GM19099 (cell line): ENCODE data around the gene BTG4.

Experiments
- POLR2A ChIP-seq: IDR thresholded peaks from 3 replicates; pipeline ENCODE4 v1.6.1; 2011; ENCODE audit warnings: low read depth; ENCODE audit not compliant: insufficient read length; ENCODE audit errors: extremely low read depth

The BTG4 gene

DNA sequence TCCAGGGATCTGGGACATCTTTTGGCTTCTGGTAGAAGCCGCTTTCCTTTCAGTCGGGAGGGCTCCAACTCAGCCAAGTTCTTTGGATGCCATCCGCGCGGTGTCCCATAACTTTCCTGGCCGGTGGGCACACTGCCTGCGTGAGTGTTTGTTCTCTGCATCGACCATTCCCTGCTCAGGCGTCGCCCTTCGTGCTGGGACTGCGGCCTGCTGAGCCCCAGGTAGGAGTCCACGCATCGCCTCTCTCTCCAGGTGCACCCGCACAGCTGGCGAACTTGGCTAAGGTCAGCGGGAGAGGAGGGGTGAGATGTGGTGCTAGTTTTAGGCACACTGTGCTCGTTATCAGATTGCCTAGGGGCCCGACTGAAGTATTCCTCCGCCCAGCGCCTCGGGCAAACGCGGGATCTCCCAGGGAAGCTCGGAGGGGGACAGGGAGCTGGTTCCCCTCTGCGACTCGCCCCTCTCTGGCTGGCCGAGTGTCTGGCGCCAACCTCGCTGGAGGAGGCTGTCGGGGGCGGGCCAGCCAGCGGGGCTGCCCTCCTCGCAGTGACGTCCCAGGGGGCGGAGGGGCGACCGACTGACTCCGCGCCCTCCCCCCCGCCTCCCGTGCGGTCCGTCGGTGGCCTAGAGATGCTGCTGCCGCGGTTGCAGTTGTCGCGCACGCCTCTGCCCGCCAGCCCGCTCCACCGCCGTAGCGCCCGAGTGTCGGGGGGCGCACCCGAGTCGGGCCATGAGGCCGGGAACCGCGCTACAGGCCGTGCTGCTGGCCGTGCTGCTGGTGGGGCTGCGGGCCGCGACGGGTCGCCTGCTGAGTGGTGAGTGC lies 28.1 kb upstream of the BTG4 start, which contains the start of gene LAYN:
LAYN (plus strand) TSS at position 607 of the 823 bp plus-strand sequence; CDS start at position 731, 124 bp downstream.
- no peak for TF ChIP-seq POLR2A

DNA sequence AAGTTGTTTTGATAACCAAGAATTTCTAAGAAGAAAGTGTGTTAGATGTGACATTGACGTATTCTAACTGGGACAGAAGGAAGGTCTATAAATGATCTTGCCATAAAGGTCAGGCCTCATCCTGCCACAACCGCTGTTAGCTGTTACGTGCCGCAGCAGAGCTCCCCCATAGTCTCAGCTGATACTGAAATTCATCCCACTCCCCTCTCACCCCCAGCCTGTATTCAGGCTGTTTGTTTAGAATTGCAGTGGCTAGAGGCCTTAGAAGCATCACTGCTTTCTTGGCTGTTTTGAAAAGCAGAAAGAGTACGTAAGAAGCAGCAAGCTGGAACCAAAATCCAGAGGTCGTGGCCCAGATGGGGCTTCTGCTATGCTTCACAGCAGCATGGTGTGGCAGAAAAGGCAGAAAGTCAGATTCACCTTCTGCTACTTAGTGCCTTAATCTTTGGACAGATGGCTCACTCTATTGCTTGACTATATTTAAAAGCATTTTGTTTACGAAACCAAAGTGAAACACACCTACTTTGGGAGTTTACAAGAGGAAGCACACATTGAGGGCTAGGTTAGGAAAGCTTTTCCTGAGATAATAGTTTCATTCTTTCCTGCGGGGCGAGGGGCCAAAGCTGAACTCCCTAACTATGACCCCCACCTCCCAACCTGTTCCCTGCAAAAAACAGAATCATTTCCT lies 27.4 kb upstream of the BTG4 start:
- no peak for TF ChIP-seq POLR2A

DNA sequence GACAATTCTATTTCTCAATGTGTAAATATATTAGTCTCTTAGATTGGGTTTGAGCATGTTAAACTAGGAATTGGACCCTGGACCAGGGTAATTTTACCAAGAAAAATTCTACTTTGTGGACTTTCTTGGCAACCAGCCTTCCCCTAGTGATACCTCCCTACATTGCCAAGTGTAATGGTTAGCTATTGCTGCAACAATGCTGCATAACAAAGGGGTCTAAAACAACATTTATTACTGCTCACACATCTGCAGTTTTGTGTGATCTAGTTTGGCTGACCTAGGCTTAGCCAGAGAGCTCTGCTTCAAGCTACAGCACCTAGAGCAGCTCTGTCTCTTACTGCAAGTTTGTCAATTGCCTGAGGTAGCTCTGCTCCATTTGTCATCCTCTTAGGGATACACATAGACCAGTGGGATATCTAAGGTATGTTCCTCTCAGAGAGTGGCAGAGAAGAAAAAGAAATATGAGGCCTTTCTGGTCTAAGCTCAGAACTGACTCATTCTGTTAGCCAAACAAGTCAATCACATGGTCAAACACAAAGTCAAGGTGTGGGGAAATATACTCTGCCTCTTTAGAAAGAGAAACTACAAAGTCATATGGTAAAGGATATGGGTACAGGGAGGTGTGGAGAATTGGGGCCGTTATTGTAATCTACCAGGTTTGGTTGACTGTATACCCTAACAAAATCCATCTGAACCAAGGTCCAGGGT lies 26.4 kb upstream of the BTG4 start:
- TF ChIP-seq POLR2A, result no peak

DNA sequence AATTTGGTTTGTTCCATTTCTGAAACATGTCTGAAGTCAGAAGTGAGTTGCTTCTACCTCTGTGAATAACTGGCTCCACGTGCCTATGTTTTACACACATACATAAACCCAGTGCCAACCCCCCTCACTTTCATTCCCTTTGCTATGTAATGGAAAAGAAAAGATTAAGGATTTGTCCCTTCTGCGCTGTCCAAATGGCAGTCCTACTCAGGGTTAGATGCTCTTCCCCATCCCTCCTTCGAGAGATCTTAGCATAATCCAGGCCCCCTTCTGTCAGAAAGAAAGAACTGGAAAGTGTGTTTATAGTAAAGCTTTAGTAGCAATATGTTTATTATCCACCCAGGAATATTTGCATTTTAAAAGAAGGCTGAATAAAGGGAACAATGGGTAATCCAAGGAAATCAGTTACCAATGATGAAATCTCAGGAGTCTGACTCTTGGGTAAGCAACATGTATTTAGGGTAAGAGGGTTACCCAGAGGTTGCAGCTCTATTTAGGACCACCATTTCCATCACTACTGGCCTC lies 25.2 kb upstream of the BTG4 start:
- no peak for TF ChIP-seq POLR2A

DNA sequence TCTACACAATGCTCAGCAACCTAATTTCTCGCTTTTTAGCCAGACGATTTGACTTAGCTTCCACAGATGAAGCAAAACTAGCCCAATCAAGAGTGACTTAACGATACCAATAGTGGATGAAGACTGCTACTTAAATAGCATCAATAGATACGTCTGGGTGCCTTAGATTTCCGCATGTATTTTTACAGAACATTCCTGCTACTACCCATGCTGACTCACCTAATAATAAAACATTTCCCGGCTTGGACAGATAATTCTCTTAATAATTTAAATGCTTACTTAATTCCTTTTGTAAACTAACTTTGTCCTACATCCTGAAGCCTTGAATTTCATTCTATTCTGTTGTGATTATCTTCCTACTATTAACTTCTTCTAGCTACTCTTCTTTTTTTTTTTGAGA lies 23.1 kb upstream of the BTG4 start:
- no peak for TF ChIP-seq POLR2A

DNA sequence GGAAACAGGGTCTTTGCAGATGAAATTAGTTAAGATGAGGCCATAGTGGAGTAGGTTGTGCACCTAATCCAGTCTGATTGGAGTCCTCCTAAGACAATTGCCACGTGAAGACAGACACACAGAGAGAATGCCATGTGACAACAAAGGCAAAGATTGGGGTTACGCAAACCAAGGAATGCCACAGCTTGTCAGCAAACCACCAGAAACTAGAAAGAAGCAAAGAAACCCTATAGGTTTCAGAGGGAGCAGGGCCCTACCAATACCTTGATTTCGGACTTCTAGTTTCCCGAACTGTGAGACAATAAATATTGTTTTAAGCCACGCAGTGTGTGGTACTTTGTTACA lies 20.2 kb upstream of the BTG4 start:
- TF ChIP-seq POLR2A, result no peak

DNA sequence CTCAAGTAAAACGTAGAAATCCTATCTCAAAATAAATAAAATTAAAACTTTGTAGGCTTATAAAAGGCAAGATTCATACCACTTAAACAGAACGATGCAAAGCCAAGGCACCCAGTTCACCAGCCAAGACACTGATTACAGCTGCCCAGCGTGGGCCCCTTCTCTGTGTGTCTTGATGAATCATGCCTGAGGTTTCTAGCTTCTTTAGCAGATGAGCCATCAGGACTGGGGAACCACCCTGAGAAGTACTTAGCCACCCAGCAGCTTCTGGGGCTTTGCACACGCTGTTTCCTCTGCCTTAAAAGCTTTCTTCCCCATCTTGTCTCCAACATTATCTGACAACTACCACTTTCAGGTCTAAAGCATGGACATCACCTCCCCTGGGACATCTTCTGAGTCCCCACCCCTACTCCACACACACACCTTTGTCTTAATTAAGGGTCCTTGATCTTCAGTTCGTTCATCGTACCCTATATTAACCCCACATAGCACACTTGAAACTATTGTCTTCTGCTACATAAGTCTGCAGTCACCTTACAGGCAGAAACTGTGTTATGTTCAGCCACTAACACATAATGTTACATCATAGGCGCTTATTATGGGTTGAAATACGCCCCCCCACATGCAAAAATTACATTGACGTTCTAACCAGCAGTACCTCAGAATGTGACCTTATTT lies 19.6 kb upstream of the BTG4 start:
- TF ChIP-seq POLR2A, result no peak

DNA sequence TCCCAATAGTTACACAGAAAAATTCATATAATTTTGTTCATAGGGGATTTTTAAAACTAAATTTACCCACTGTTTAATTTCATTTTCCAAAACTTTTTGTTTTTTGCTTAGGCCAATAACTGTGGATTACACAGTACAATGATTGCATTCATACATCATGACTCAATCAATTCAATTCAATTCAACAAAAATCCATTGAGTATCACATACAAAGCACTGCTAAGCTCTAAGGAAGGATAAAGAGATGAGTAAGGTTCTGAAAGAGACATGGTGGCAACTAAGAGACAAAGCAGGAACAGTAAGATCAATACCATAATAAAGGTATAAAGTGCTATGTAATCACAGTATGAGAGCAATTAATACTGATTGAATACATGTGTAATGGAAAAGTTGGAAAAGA lies 18.9 kb upstream of the BTG4 start:
- no peak for TF ChIP-seq POLR2A

DNA sequence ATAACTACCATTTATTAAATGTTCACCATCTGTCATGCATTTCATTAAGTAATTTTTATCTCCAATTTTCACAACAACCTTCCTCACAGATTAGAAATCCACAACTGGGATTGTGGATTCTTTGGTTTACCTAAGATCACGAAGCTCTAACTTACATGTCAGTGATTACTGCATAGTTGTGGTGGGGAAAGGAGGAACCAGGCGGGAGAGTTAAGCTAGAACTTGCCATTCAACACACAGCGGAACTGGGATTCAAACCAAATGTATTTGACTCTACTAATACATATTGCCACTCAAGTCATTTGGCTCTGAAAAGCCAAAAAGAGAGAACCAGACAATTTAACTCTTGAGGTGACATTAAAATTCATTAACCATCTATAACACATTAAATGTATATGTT lies 17.9 kb upstream of the BTG4 start:
- TF ChIP-seq POLR2A, result no peak

DNA sequence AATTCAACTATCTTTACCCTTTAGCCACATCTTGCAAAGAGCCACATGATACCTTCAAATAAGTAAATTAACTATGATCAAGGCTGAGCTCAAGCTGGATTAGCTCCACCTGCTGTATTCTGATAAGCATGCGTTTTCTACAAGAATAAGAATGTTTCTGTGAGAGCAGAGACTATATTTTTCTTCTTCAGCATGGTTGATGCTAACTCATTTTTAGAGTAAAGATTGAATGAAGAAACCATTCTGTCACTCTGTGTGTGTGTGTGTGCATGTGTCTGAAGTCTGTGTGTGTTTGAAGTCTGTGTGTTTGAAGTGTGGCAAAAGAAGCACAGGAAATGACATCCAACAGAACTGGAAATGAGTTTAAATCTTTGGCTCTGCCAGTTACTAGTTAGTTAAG lies 16.4 kb upstream of the BTG4 start:
- no peak for TF ChIP-seq POLR2A

DNA sequence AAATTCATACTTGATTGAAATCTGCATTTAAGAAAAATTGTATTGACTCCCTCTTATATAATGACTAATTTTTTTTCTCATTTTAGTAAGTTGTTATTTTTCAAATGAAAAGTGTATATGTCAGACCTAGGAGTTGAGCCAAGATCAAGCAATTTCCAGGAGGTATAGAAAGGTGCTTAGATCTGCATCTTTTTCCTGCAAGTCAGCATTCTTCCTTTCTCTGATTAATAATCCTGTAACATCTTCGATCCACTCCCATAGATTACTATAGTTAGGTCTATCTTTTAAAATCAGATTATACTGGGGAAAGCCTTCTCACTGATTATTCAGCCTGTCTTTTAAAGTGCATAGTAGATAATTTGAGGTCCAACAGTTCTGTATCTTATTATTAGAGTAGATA lies 15.1 kb upstream of the BTG4 start:
- no peak for TF ChIP-seq POLR2A

DNA sequence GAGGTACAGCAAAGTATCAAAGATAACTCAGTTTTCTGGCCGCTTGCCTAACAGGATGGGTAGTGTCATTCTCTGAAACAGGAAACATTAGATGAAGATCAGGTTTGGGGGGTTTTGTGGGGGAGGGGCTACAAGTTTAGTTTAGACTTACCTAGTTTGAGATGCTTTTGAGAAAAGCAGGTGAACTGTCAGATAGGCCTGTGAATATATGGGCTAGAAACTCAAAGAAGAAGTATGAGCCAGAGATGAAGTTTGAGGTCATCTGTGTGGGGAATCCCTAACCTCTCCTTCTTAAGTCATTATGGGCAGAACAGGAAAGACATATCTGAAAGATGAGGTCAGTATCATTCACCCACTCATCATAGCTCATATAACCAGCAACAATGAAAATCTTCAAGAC lies 14.3 kb upstream of the BTG4 start:
- TF ChIP-seq POLR2A, result no peak

DNA sequence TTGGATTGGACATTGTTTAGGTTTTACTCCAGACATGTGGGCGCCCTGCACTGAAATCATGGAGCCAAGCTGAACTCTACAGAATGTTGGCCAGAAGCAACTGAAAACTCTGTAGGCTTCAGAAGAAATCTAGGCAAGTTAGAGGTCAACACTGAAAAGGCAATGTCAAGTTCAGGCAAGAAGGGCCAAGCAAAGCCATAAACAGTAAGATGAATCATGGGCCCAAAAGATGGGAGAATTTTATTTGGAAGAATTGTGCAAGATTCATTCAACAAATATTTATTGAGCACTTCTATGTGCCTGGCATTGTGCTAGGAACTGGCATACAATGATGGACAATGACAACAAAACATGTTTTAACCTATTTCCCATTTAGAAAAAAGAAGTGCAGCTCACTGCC lies 13.3 kb upstream of the BTG4 start:
- no peak for TF ChIP-seq POLR2A

DNA sequence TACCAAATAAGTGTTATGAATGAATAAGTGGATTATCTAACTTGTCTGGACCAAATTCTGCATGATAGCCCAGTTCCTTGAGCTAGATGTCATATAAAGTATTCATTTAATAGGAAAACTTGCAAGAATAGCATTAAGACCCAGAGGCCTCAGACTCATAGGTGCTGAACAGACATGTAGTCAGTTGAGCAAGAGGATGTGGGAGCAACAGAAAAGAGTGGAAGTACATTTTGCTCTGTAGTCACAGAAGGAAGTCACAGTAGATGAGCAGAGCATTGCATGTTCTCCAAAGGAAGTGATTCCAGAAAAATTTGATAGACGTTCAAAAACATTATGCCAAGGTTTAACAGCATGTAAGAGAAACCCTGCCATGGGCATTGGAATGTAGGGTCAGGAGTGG lies 11.9 kb upstream of the BTG4 start:
- TF ChIP-seq POLR2A, result no peak

DNA sequence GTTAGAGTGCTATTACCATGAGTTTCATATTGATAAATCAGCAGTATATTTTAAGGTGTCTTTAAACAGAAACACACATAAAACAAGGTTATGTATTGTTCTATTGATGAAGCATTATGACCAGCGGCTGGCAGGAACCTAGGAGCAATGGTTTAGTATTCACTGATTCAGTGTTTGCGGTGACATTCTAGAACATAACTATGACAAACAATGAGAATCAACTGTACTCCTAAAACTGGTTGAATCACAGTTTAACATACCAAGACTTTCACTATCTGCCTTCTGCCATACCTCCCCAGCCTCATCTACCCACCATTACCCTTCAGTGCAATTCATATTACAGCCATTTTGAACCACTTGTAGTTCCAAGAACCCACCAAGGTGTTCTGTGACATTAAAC lies 11.2 kb upstream of the BTG4 start:
- no peak for TF ChIP-seq POLR2A

DNA sequence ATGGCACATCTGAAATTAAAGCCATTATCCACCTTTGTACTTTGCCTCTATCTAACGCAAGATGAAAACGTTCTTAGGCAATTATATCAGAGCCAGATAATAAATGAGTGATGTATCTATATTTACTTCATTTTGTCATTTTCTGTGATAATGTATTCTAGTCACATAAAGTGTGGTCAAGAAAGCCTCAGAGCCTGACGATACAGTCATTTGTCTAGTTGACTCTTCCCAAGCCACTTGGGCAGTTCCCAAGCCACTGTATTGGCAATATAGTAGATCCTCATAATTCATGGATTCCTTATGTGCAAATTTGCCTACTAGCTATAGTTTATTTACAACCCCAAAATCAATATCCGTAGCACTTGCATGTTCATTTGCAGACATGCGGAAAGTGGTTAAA lies 10.2 kb upstream of the BTG4 start:
- TF ChIP-seq POLR2A, result no peak

DNA sequence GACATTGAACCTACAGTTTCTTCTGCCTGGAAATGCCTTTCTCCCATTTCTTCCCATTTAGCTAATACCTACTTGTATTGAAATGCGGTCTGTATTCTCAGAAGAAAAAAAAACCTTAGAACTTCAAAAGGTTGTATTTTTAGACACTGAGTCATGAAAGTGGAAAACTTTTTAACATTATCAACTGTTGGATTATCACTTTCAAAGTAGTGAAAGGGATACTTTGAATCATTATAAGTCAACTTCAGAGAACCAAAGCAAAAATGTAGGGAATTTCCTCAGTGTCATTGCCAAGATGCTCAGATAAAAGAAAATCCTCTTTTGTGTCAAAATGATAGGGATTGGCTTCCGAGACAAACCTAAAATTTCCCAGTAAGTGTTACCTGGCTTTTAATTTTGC lies 8.9 kb upstream of the BTG4 start:
- no peak for TF ChIP-seq POLR2A
